ENCODE measurements around the gene NANOS2.

GRCh38 chr19:45884682-45885555, 29.7 kb downstream of the NANOS2 start:
- TF ChIP-seq, protein P1, sequence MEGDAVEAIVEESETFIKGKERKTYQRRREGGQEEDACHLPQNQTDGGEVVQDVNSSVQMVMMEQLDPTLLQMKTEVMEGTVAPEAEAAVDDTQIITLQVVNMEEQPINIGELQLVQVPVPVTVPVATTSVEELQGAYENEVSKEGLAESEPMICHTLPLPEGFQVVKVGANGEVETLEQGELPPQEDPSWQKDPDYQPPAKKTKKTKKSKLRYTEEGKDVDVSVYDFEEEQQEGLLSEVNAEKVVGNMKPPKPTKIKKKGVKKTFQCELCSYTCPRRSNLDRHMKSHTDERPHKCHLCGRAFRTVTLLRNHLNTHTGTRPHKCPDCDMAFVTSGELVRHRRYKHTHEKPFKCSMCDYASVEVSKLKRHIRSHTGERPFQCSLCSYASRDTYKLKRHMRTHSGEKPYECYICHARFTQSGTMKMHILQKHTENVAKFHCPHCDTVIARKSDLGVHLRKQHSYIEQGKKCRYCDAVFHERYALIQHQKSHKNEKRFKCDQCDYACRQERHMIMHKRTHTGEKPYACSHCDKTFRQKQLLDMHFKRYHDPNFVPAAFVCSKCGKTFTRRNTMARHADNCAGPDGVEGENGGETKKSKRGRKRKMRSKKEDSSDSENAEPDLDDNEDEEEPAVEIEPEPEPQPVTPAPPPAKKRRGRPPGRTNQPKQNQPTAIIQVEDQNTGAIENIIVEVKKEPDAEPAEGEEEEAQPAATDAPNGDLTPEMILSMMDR (IDR thresholded peaks at IDR 0.05) = no peak
- TF ChIP-seq POLR2A (IDR thresholded peaks at IDR 0.05) (no peak), EP300 (IDR thresholded peaks at IDR 0.05; ENCODE audit: low read depth) (no peak)

All from transverse colon (tissue), 3 donors.